Measurements from ENCODE around the gene KIF13A.

DNA sequence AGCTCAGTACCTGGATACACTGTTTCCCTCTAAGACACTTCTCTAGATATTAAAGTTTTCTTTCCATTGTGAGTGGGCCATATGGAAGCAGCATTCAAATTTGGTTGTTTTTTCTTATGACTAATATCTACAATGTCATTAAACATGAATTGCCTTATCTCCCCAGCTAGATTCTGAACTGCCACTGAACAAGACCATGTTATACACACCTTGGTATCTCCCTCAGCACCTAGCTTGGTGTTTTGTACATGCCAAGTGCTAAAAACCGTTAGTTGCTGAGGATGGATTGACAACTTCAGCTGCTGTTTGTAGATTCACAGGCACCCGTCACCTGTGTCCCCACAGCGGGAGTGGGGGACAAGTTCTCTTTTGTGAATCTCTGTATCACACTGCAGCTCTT is 131.1 kb downstream of the KIF13A start:
- TF ChIP-seq POLR2A (IDR thresholded peaks at IDR 0.05): no peak
- TF ChIP-seq, protein P1, sequence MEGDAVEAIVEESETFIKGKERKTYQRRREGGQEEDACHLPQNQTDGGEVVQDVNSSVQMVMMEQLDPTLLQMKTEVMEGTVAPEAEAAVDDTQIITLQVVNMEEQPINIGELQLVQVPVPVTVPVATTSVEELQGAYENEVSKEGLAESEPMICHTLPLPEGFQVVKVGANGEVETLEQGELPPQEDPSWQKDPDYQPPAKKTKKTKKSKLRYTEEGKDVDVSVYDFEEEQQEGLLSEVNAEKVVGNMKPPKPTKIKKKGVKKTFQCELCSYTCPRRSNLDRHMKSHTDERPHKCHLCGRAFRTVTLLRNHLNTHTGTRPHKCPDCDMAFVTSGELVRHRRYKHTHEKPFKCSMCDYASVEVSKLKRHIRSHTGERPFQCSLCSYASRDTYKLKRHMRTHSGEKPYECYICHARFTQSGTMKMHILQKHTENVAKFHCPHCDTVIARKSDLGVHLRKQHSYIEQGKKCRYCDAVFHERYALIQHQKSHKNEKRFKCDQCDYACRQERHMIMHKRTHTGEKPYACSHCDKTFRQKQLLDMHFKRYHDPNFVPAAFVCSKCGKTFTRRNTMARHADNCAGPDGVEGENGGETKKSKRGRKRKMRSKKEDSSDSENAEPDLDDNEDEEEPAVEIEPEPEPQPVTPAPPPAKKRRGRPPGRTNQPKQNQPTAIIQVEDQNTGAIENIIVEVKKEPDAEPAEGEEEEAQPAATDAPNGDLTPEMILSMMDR (IDR thresholded peaks at IDR 0.05): no peak
